DND-41 (cell line): ENCODE data around the gene NRXN3.

ENCODE experiments used
- ATAC-seq: fragments of 200-7000 bp; cut with Tn5 transposase; 3 replicates; pipeline ENCODE4 v1.9.1; 2021; ENCODE audit warnings: low read depth; ENCODE audit not compliant: insufficient read depth
- DNase-seq: peaks from one replicate; pipeline ENCODE4 v3.0.0-alpha.2; 2020
- H2AFZ ChIP-seq: 2 replicates; pipeline ENCODE4 v1.6.0; 2012; ENCODE audit warnings: low read depth, low read length
- H3K27ac ChIP-seq: 2 replicates; pipeline ENCODE4 v1.5.1; 2012; ENCODE audit warnings: low read length, inconsistent platforms
- H3K27me3 ChIP-seq: fragments of 200-600 bp; sonication (generic); 2 replicates; pipeline ENCODE4 v1.6.0; 2012; ENCODE audit warnings: low read length, mild to moderate bottlenecking, inconsistent platforms; ENCODE audit not compliant: insufficient read depth, poor library complexity
- H3K36me3 ChIP-seq: 2 replicates; pipeline ENCODE4 v1.5.1; 2012; ENCODE audit warnings: low read length, inconsistent platforms; ENCODE audit not compliant: insufficient read depth
- H3K4me1 ChIP-seq: 2 replicates; pipeline ENCODE4 v1.5.1; 2012; ENCODE audit warnings: mild to moderate bottlenecking, low read length; ENCODE audit not compliant: insufficient read depth
- H3K4me2 ChIP-seq: 2 replicates; pipeline ENCODE4 v1.6.0; 2012; ENCODE audit warnings: mild to moderate bottlenecking, moderate library complexity, low read length, inconsistent platforms; ENCODE audit not compliant: insufficient read depth
- H3K4me3 ChIP-seq, 2 experiments: fragments of 200-600 bp in 1 of 2; shearing (Covaris generic) in 1 of 2; 2 replicates each; pipeline ENCODE4 v1.5.1; 2012 to 2016; ENCODE audit warnings: inconsistent platforms in 2 of 2, low read length in 2 of 2, mild to moderate bottlenecking in 2 of 2, low read depth in 1 of 2, moderate library complexity in 1 of 2
- H3K79me2 ChIP-seq: 2 replicates; pipeline ENCODE4 v1.6.0; 2012; ENCODE audit warnings: low read length, inconsistent platforms; ENCODE audit not compliant: insufficient read depth
- H3K9ac ChIP-seq: 2 replicates; pipeline ENCODE4 v1.6.0; 2012; ENCODE audit warnings: low read depth, mild to moderate bottlenecking, inconsistent platforms, low read length, moderate library complexity
- H3K9me3 ChIP-seq: 2 replicates; pipeline ENCODE4 v1.5.1; 2012; ENCODE audit warnings: low read length, moderate library complexity, mild to moderate bottlenecking, inconsistent platforms; ENCODE audit not compliant: insufficient read depth, severe bottlenecking
- H4K20me1 ChIP-seq: 2 replicates; pipeline ENCODE4 v1.6.0; 2012; ENCODE audit warnings: low read length; ENCODE audit not compliant: insufficient read depth
- CTCF ChIP-seq: IDR thresholded peaks from 2 replicates; pipeline ENCODE4 v1.5.1; 2012; ENCODE audit warnings: borderline replicate concordance, low read length, moderate library complexity, mild to moderate bottlenecking; ENCODE audit not compliant: poor library complexity, severe bottlenecking; ENCODE audit errors: extremely low read depth
- EZH2 ChIP-seq: IDR thresholded peaks from 3 replicates; pipeline ENCODE4 v1.6.1; 2012; ENCODE audit warnings: borderline replicate concordance, low read depth, mild to moderate bottlenecking, moderate library complexity, low read length, inconsistent platforms; ENCODE audit not compliant: severe bottlenecking

Gene NRXN3

GRCh38 chr14:78653173-78653572 lies 483.0 kb downstream of the NRXN3 start:
- no peak for TF ChIP-seq CTCF
- no peak for TF ChIP-seq EZH2

GRCh38 chr14:78657451-78657850 lies 487.3 kb downstream of the NRXN3 start:
- no peaks in the 10 kb centered on the region for H3K79me2 ChIP-seq
- H3K27me3 ChIP-seq, result peaks cover 4% of the 10 kb centered on the region
- no peak overlapping the region for H2AFZ ChIP-seq
- DNase-seq (no peak), ATAC-seq (no peak)
- TF ChIP-seq CTCF, result no peak
- TF ChIP-seq EZH2, result no peak
- no peaks in the 10 kb centered on the region for H3K9me3 ChIP-seq
- H3K27ac ChIP-seq, result no peak overlapping the region
- H3K4me3 ChIP-seq, result no peak overlapping the region
- H3K9ac ChIP-seq, result no peak overlapping the region
- no peaks in the 10 kb centered on the region for H3K4me1 ChIP-seq
- no peaks in the 10 kb centered on the region for H3K36me3 ChIP-seq
- no peak overlapping the region for H3K4me2 ChIP-seq
- no peaks in the 10 kb centered on the region for H4K20me1 ChIP-seq

More at GRCh38 chr14:78653173-78653572, 483.0 kb downstream of the NRXN3 start:
- no peaks in the 10 kb centered on the region for H3K9me3 ChIP-seq
- no peak overlapping the region for H3K27ac ChIP-seq
- H3K4me1 ChIP-seq, result no peaks in the 10 kb centered on the region
- H2AFZ ChIP-seq, result no peak overlapping the region
- H4K20me1 ChIP-seq, result no peaks in the 10 kb centered on the region
- H3K36me3 ChIP-seq, result no peaks in the 10 kb centered on the region
- H3K27me3 ChIP-seq, result no peaks in the 10 kb centered on the region
- H3K9ac ChIP-seq, result no peak overlapping the region
- ATAC-seq (no peak), DNase-seq (no peak)
- no peak overlapping the region for H3K4me2 ChIP-seq
- no peak overlapping the region for H3K4me3 ChIP-seq
- no peaks in the 10 kb centered on the region for H3K79me2 ChIP-seq

GRCh38 chr14:78664841-78665240 lies 494.7 kb downstream of the NRXN3 start:
- no peaks in the 10 kb centered on the region for H3K9me3 ChIP-seq
- no peak overlapping the region for H3K27ac ChIP-seq

More at GRCh38 chr14:78664841-78665240, 494.7 kb downstream of the NRXN3 start:
- no peak for DNase-seq
- H3K4me2 ChIP-seq, result no peak overlapping the region
- TF ChIP-seq CTCF (no peak), EZH2 (no peak)
- H3K79me2 ChIP-seq, result no peaks in the 10 kb centered on the region
- ATAC-seq, result no peak
- H3K36me3 ChIP-seq, result no peaks in the 10 kb centered on the region
- H4K20me1 ChIP-seq, result no peaks in the 10 kb centered on the region
- H2AFZ ChIP-seq, result no peak overlapping the region
- H3K27me3 ChIP-seq, result peaks cover 4% of the 10 kb centered on the region
- H3K4me1 ChIP-seq, result no peaks in the 10 kb centered on the region
- no peak overlapping the region for H3K4me3 ChIP-seq
- no peak overlapping the region for H3K9ac ChIP-seq
